K562 (cell line): ENCODE results near the gene ERCC1. TPM values are rescaled to one million over a fixed set of nuclear protein-coding genes. Genes with fewer than 3 reads are reported as not detected.

Experiments used
- ATAC-seq: fragments of 200-7000 bp; cut with Tn5 transposase; 3 replicates; pipeline ENCODE4 v1.9.1; 2020; ENCODE audit warnings: moderate library complexity
- BruUV-seq: library from RNA; stranded (reverse); fragments of 400-500 nt; replicated peaks from 2 replicates; lab custom pipeline; 2021; lab: Mats Ljungman, UMichigan
- CTCF ChIA-PET: fragments of 300-600 bp; formaldehyde crosslinking; extraction: SDS; loops from one replicate; lab custom pipeline; 2021; ENCODE audit warnings: low intra/inter-chr PET ratio; lab: Yijun Ruan, JAX
- POLR2A ChIA-PET: fragments of 300-600, 350-650 bp; sonication (Branson Sonifier 250); formaldehyde crosslinking; extraction: SDS; loops from one replicate; lab custom pipeline; 2021; ENCODE audit warnings: antibody characterized with exemption, inconsistent platforms; lab: Yijun Ruan, JAX
- DNase-seq, 4 experiments: peaks; one replicate each; pipeline versions ENCODE4 v3.0.0 to v3.0.0-alpha.2; 2011 to 2018; ENCODE audit warnings: low spot score in 3 of 4, mixed read lengths in 3 of 4; ENCODE audit errors: extremely low read depth in 1 of 4
- FAIRE-seq: peaks from 2 replicates; lab custom pipeline; 2011; peaks lifted over from hg19 to GRCh38; lab: Jason Lieb, UNC
- H2AFZ ChIP-seq: 2 replicates; pipeline ENCODE4 v1.6.0; 2011; ENCODE audit warnings: low read depth, low read length, control low read depth, inconsistent platforms
- H3K27ac ChIP-seq: fragments of 200-600 bp; 3 replicates; pipeline ENCODE4 v1.8.0; 2011; ENCODE audit warnings: low read depth, mild to moderate bottlenecking, control low read depth, inconsistent platforms, low read length, moderate library complexity, mixed read lengths; ENCODE audit errors: extremely low read depth
- H3K27me3 ChIP-seq, 2 experiments: fragments of 300-600 bp in 1 of 2; 2 replicates in 1 of 2; 3 replicates in 1 of 2; pipeline versions ENCODE4 v1.6.0 to v1.8.0; 2011; ENCODE audit warnings: inconsistent platforms in 2 of 2, low read length in 2 of 2, mild to moderate bottlenecking in 1 of 2, mixed read lengths in 1 of 2, moderate library complexity in 1 of 2; ENCODE audit not compliant: control insufficient read depth in 2 of 2, insufficient read depth in 2 of 2
- H3K36me3 ChIP-seq: fragments of 300-600 bp; 3 replicates; pipeline ENCODE4 v1.8.0; 2011; ENCODE audit warnings: mild to moderate bottlenecking, low read length, inconsistent platforms; ENCODE audit not compliant: control insufficient read depth, insufficient read depth
- H3K4me1 ChIP-seq, 2 experiments: fragments of 200-600 bp in 1 of 2; replicated peaks in 1 of 2; 2 replicates in 1 of 2; 3 replicates in 1 of 2; pipeline versions ENCODE4 v1.5.1 to v1.8.0; 2011; ENCODE audit warnings: inconsistent platforms in 2 of 2, low read length in 2 of 2, mild to moderate bottlenecking in 1 of 2, mixed read lengths in 1 of 2, moderate library complexity in 1 of 2; ENCODE audit not compliant: control insufficient read depth in 2 of 2, insufficient read depth in 2 of 2
- H3K4me2 ChIP-seq: 2 replicates; pipeline ENCODE4 v1.6.1; 2011; ENCODE audit warnings: low read length, control low read depth, inconsistent platforms, mixed read lengths; ENCODE audit not compliant: insufficient read depth
- H3K4me3 ChIP-seq: fragments of 200-600 bp; sonication (generic), shearing (Covaris generic); 2 replicates; pipeline ENCODE4 v1.5.1; 2016; ENCODE audit warnings: control low read depth, inconsistent platforms
- H3K79me2 ChIP-seq: fragments of 200-600 bp; 3 replicates; pipeline ENCODE4 v1.8.0; 2011; ENCODE audit warnings: low read length, inconsistent platforms; ENCODE audit not compliant: control insufficient read depth, insufficient read depth
- H3K9ac ChIP-seq, 2 experiments: 2 replicates each; pipeline versions ENCODE4 v1.6.0 to v1.6.1; 2011; ENCODE audit warnings: low read depth in 2 of 2, low read length in 2 of 2, control low read depth in 1 of 2, inconsistent platforms in 1 of 2, mild to moderate bottlenecking in 1 of 2, mixed read lengths in 1 of 2; ENCODE audit not compliant: insufficient read depth in 1 of 2
- H3K9me1 ChIP-seq: one replicate; pipeline ENCODE4 v1.6.0; 2011; ENCODE audit warnings: inconsistent platforms, mild to moderate bottlenecking, low read length, moderate library complexity; ENCODE audit not compliant: control insufficient read depth, insufficient read depth
- H3K9me3 ChIP-seq: replicated peaks from 2 replicates; pipeline ENCODE4 v1.5.1; 2011; ENCODE audit warnings: low read depth, low read length, inconsistent platforms; ENCODE audit not compliant: control insufficient read depth, insufficient read depth
- H4K20me1 ChIP-seq: replicated peaks from 2 replicates; pipeline ENCODE4 v1.6.1; 2011; ENCODE audit warnings: low read length, inconsistent platforms, mixed read lengths; ENCODE audit not compliant: control insufficient read depth, insufficient read depth
- ARHGAP35 ChIP-seq: fragments of 450-650 bp; IDR thresholded peaks from 2 replicates; pipeline ENCODE4 v1.6.1; 2018; ENCODE audit not compliant: partially characterized antibody
- ARID1B ChIP-seq: fragments of 450-650 bp; IDR thresholded peaks from 2 replicates; pipeline ENCODE4 v1.6.1; 2016; ENCODE audit warnings: antibody characterized with exemption, mild to moderate bottlenecking, inconsistent platforms
- ATF1 ChIP-seq, 2 experiments: fragments of 450-650 bp in 1 of 2; IDR thresholded peaks; 2 replicates each; pipeline ENCODE4 v1.6.1; 2016; ENCODE audit warnings: missing compliant biosample characterization in 1 of 2, missing genetic modification characterization in 1 of 2
- CHD4 ChIP-seq: fragments of 200-600 bp; sonication (generic); IDR thresholded peaks from 3 replicates; pipeline ENCODE4 v1.6.1; 2012; ENCODE audit warnings: low read depth, mild to moderate bottlenecking, mixed read lengths, low read length, inconsistent platforms; ENCODE audit not compliant: insufficient read depth, insufficient replicate concordance, poor library complexity, severe bottlenecking
- COPS2 ChIP-seq: fragments of 450-650 bp; conservative IDR thresholded peaks from 2 replicates; pipeline ENCODE4 v1.6.1; 2016; ENCODE audit warnings: mild to moderate bottlenecking, moderate library complexity
- CTBP1 ChIP-seq: fragments of 450-650 bp; IDR thresholded peaks from 2 replicates; pipeline ENCODE4 v1.6.1; 2016; ENCODE audit warnings: borderline replicate concordance
- DACH1 ChIP-seq: fragments of 450-650 bp; IDR thresholded peaks from 2 replicates; pipeline ENCODE4 v1.6.1; 2018; ENCODE audit not compliant: partially characterized antibody
- EP300 ChIP-seq: IDR thresholded peaks from 2 replicates; pipeline ENCODE4 v1.6.1; 2012; ENCODE audit warnings: low read length, improper control_type of control experiment
- ETV1 ChIP-seq: fragments of 450-650 bp; conservative IDR thresholded peaks from 2 replicates; pipeline ENCODE4 v1.6.1; 2016; ENCODE audit warnings: missing genetic modification characterization, control low read depth, low read depth, missing compliant biosample characterization
- GABPB1 ChIP-seq: sonication (generic); formaldehyde crosslinking; IDR thresholded peaks from 2 replicates; pipeline ENCODE4 v1.8.0; 2022; ENCODE audit warnings: mild to moderate bottlenecking, missing genetic modification reagents
- HDAC2 ChIP-seq: fragments of 450-650 bp; IDR thresholded peaks from 2 replicates; pipeline ENCODE4 v1.6.1; 2016; ENCODE audit warnings: mild to moderate bottlenecking
- KLF13 ChIP-seq: fragments of 450-650 bp; IDR thresholded peaks from 2 replicates; pipeline ENCODE4 v1.6.1; 2016; ENCODE audit warnings: missing genetic modification characterization, low read depth, mild to moderate bottlenecking, missing compliant biosample characterization, moderate library complexity, borderline replicate concordance
- MAFG ChIP-seq: fragments of 450-650 bp; conservative IDR thresholded peaks from 2 replicates; pipeline ENCODE4 v1.6.1; 2016; ENCODE audit warnings: missing genetic modification characterization, missing compliant biosample characterization
- NEUROD1 ChIP-seq: fragments of 150-350 bp; IDR thresholded peaks from 2 replicates; pipeline ENCODE4 v1.6.1; 2014; ENCODE audit warnings: borderline replicate concordance, low read length, low read depth; ENCODE audit not compliant: partially characterized antibody
- NFE2L1 ChIP-seq: fragments of 450-650 bp; IDR thresholded peaks from 2 replicates; pipeline ENCODE4 v1.6.1; 2016; ENCODE audit warnings: missing genetic modification characterization, low read depth, mild to moderate bottlenecking, missing compliant biosample characterization, moderate library complexity, borderline replicate concordance
- PRPF4 ChIP-seq: fragments of 200-400 bp; formaldehyde crosslinking; IDR thresholded peaks from one replicate; pipeline ENCODE4 v1.6.1; 2017; ENCODE audit warnings: low read length, low read depth, mild to moderate bottlenecking; ENCODE audit not compliant: insufficient read depth, poor library complexity, severe bottlenecking
- RBM25 ChIP-seq: fragments of 200-400 bp; formaldehyde crosslinking; IDR thresholded peaks from 2 replicates; pipeline ENCODE4 v1.6.1; 2018; ENCODE audit warnings: low read length, low read depth, moderate library complexity; ENCODE audit not compliant: severe bottlenecking
- RFX1 ChIP-seq: fragments of 450-650 bp; IDR thresholded peaks from 2 replicates; pipeline ENCODE4 v1.6.1; 2016; ENCODE audit warnings: mild to moderate bottlenecking, moderate library complexity
- SMARCA5 ChIP-seq: fragments of 450-650 bp; IDR thresholded peaks from 2 replicates; pipeline ENCODE4 v1.6.1; 2016
- U2AF1 ChIP-seq: fragments of 200-400 bp; formaldehyde crosslinking; optimal IDR thresholded peaks from 2 replicates; pipeline ENCODE3; 2017; ENCODE audit warnings: mild to moderate bottlenecking, low read depth, low read length, moderate library complexity
- ZBTB1 ChIP-seq: sonication (generic); formaldehyde crosslinking; IDR thresholded peaks from 2 replicates; pipeline ENCODE4 v1.8.1; 2023; ENCODE audit warnings: missing genetic modification reagents, low read depth, mild to moderate bottlenecking, borderline replicate concordance
- ZNF253 ChIP-seq: fragments of 250-450 bp; sonication (Bioruptor Pico); conservative IDR thresholded peaks from 2 replicates; pipeline ENCODE4 v1.6.1; 2021; ENCODE audit warnings: mild to moderate bottlenecking
- ZNF263 ChIP-seq: sonication (generic); formaldehyde crosslinking; IDR thresholded peaks from 2 replicates; pipeline ENCODE4 v1.8.0; 2022; ENCODE audit warnings: mild to moderate bottlenecking, missing genetic modification reagents, borderline replicate concordance
- ZNF436 ChIP-seq: fragments of 250-450, 450-650 bp; sonication (Bioruptor Pico); formaldehyde crosslinking; IDR thresholded peaks from 2 replicates; pipeline ENCODE4 v1.7.0; 2020; ENCODE audit warnings: mild to moderate bottlenecking
- ZNF445 ChIP-seq: fragments of 250-450 bp; sonication (Bioruptor Pico); IDR thresholded peaks from 2 replicates; pipeline ENCODE4 v1.4.0; 2020; ENCODE audit warnings: low read depth, mild to moderate bottlenecking, moderate library complexity
- ZNF561 ChIP-seq: fragments of 450-650 bp; formaldehyde crosslinking; conservative IDR thresholded peaks from 2 replicates; pipeline ENCODE4 v1.4.0; 2020; ENCODE audit warnings: mild to moderate bottlenecking, moderate library complexity
- ZNF583 ChIP-seq: fragments of 250-450 bp; sonication (Bioruptor Pico); IDR thresholded peaks from 2 replicates; pipeline ENCODE4 v1.4.0; 2020
- WGBS: fragments of 100-300 bp; shearing (Covaris generic); methylation state at CpG from one replicate; pipeline ENCODE4 v1.1.6; 2016; ENCODE audit warnings: low coverage, mixed read lengths; ENCODE audit not compliant: insufficient coverage; ENCODE audit errors: missing lambda C conversion rate; 5-methylcytosine and 5-hydroxymethylcytosine counted together
- in situ Hi-C: fragments of 300-500 bp; cut with MboI; formaldehyde crosslinking; loops from 4 replicates; pipeline ENCODE4 v1.15.0; 2018; ENCODE audit warnings: inconsistent platforms, mixed read lengths
- intact Hi-C: fragments of 100-400 bp; cut with micrococcal nuclease; formaldehyde crosslinking; loops from 2 replicates; pipeline ENCODE4 v1.14.2; 2022
- polyA plus RNA-seq, 8 experiments: library from polyadenylated mRNA; depleted of rRNA in 4 of 8; stranded (reverse) in 5 of 8; unstranded in 3 of 8; fragments of >200 nt; fragmentation: Nextera tagmentation in 2 of 8; fragmentation: Illumina TruSeq in 1 of 8; extraction: Ambion mirVana in 2 of 8; extraction: Trizol in 1 of 8; gene quantifications; 2 replicates each; pipeline versions ENCODE4 v1.2.1 to v1.2.3, GENCODE V29; 2011 to 2014; ENCODE audit warnings: inconsistent platforms in 1 of 8, missing spikeins in 1 of 8
- total RNA-seq, 7 experiments: library from RNA; depleted of rRNA in 6 of 7; stranded (reverse); fragments of >200 nt in 6 of 7; fragmentation: Illumina TruSeq in 2 of 7; extraction: Trizol in 2 of 7; gene quantifications; 2 replicates each; pipeline versions ENCODE4 v1.2.1 to v1.2.3, GENCODE V29; 2011 to 2021; ENCODE audit warnings: low replicate concordance in 1 of 7

ERCC1 gene
- total and polyA plus RNA-seq, 9 of the 15 experiments (the other 6 are each of a cell fraction or from before 2014, with no cell fraction given), result 9.3 to 92.6 (median 60.0) TPM

- in situ Hi-C loops, result no loop called here
- Histone ChIP-seq H4K20me1 (0 out of 2 replicates have a peak, but pooled peaks cover 4% of the 10 kb centered on the region), H3K4me2 (no peak overlapping the region), H3K79me2 (no peaks in the 10 kb centered on the region), H3K36me3 (no peaks in the 10 kb centered on the region), H3K9ac (no peak overlapping the region), H3K4me1 (peaks cover 37 to 48% of the 10 kb centered on the region in 2 experiments), H3K27ac (no peak overlapping the region), H3K9me3 (no peaks in the 10 kb centered on the region), H3K27me3 (no peaks in the 10 kb centered on the region), H3K9me1 (no peaks in the 10 kb centered on the region), H2AFZ (no peak overlapping the region), H3K4me3 (no peak overlapping the region)
- 67% methylated on average over 6 of the region's 6 CpGs for WGBS
- intact Hi-C loops, result no loop called here
- ATAC-seq (no peak), DNase-seq (peak in 1 of 4 experiments; percentile 75), FAIRE-seq (peak; percentile 83)
- no TSS peak for BruUV-seq
- POLR2A ChIA-PET, result interaction anchor here (1.8 kb wide), 1 partner anchor 21 kb away, joined by 19 read pairs; the partner anchor contains the start of gene FOSB
- CTCF ChIA-PET, result interaction anchor here (1.1 to 1.6 kb wide), 2 partner anchors 32 to 33 kb away, joined by 5 to 8 read pairs; no protein-coding TSS in a partner anchor
- no peak for TF ChIP-seq PRPF4
- TF ChIP-seq U2AF1, result no peak
- TF ChIP-seq ARHGAP35, result no peak
- TF ChIP-seq CTBP1, result 0 out of 2 replicates have a peak, but pooled peaks have one; percentile 38
- TF ChIP-seq ZNF253 (CRISPR knock-in tag), result no peak
- TF ChIP-seq NEUROD1, result no peak
- TF ChIP-seq RBM25, result peak; percentile 97
- no peak for TF ChIP-seq ARID1B
- TF ChIP-seq ZNF583, result no peak
- TF ChIP-seq GABPB1 (CRISPR knock-in tag), result peak; percentile 47; the same call in 1 of the 2 replicates
- TF ChIP-seq ZNF263, result no peak
- 0 out of 2 replicates have a peak, but pooled peaks have one; percentile 8 for TF ChIP-seq ETV1 (tag)
- peak; percentile 98 for TF ChIP-seq SMARCA5
- no peak for TF ChIP-seq ZBTB1 (CRISPR knock-in tag)
- peak; percentile 94 for TF ChIP-seq HDAC2
- no peak for TF ChIP-seq ZNF436 (CRISPR knock-in tag)
- TF ChIP-seq ZNF445, result no peak
- no peak for TF ChIP-seq ATF1 (CRISPR knock-in tag; IDR thresholded peaks at IDR 0.05)
- peak; percentile 32; the same call in 1 of the 2 replicates for TF ChIP-seq ATF1 (tag; IDR thresholded peaks at IDR 0.05)
- peak; percentile 8; the same call in 1 of the 2 replicates for TF ChIP-seq EP300
- TF ChIP-seq MAFG (tag), result peak; percentile 97
- peak; percentile 93 for TF ChIP-seq CHD4
- TF ChIP-seq KLF13 (tag), result no peak
- no peak for TF ChIP-seq ZNF561 (CRISPR knock-in tag)
- TF ChIP-seq COPS2, result no peak
- TF ChIP-seq DACH1, result peak; percentile 22
- TF ChIP-seq NFE2L1 (tag), result no peak
- no peak for TF ChIP-seq RFX1
Measured at GRCh38 chr19:45446295-45446694, 22.6 kb upstream of the ERCC1 start.
